ENCODE results near the gene RNH1. TPM values are rescaled to one million over a fixed set of nuclear protein-coding genes. Genes with fewer than 3 reads are reported as not detected.

RNH1 gene
- total RNA-seq, 2 experiments from 2014 or later: 109 to 117 TPM

GRCh38 chr11:548700-549603 is 41.9 kb upstream of the RNH1 start:
- Mint-ChIP-seq H3K27ac (no peak overlapping the region), H3K36me3 (ENCODE audit: low read depth) (no peaks in the 10 kb centered on the region), H3K9me3 (no peaks in the 10 kb centered on the region), H3K27me3 (no peaks in the 10 kb centered on the region), H3K4me3 (no peak overlapping the region), H3K4me1 (no peaks in the 10 kb centered on the region)
- DNase-seq: no peak
- ChIA-PET CTCF (no interaction called here), POLR2A (interaction anchor here (0.9 kb wide), 1 partner anchor 7 kb away, joined by 3 read pairs; no protein-coding TSS in a partner anchor)

DNA sequence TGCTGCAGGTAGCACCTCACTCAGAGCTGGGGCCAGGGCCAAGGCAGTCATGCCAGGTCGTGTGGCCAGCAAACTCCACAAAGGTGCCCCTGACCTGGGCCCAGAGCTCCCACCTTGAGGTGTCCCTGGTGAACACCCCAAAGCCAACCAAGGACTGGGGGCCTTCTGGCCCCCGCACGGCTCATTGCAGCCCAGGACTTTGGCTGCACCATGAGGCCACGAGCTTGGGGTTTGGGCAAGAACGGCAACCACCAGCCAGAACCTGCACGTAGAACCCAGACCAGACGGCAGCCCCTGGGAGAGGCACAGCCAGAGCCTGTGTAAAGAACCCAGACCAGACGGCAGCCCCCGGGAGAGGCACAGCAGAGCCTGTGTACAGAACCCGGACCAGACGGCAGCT is 38.1 kb upstream of the RNH1 start:
- H3K27me3 Mint-ChIP-seq: no peaks in the 10 kb centered on the region
- no peak overlapping the region for H3K27ac Mint-ChIP-seq
- H3K4me3 Mint-ChIP-seq: no peak overlapping the region
- no peaks in the 10 kb centered on the region for H3K36me3 Mint-ChIP-seq (ENCODE audit: low read depth)
- no peak for DNase-seq
- CTCF ChIA-PET: no interaction called here
- no peaks in the 10 kb centered on the region for H3K4me1 Mint-ChIP-seq
- POLR2A ChIA-PET: no interaction called here
- no peaks in the 10 kb centered on the region for H3K9me3 Mint-ChIP-seq

GRCh38 chr11:544817-545166 is 37.8 kb upstream of the RNH1 start:
- Mint-ChIP-seq H3K27me3 (no peaks in the 10 kb centered on the region), H3K27ac (no peak overlapping the region), H3K4me3 (no peak overlapping the region), H3K36me3 (ENCODE audit: low read depth) (no peaks in the 10 kb centered on the region), H3K9me3 (no peaks in the 10 kb centered on the region), H3K4me1 (no peaks in the 10 kb centered on the region)
- no peak for DNase-seq
- CTCF ChIA-PET: no interaction called here
- POLR2A ChIA-PET: no interaction called here

DNA sequence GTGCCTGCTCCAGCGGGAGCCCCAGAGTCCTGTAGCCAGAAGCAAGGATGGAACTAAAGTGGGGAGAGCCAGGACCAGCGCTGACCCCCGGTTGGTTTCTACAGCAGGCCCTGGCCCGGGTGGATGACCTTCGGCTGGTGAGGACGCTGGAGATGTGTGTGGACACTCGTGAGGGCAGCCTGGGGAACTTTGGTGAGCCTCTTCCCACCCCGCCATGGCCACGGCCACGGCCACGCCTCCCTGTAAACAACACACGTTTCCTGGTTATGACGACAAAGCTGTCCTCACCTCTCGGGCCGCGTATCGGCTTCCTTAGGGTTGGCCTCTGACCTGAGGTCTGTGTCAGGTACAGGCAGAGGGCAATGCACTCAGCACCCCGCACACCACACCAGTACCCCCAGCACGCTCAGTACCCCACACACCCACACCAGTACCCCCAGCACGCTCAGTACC is 34.4 kb upstream of the RNH1 start:
- no peak for DNase-seq
- ChIA-PET POLR2A (no interaction called here), CTCF (no interaction called here)
- no peaks in the 10 kb centered on the region for H3K36me3 Mint-ChIP-seq (ENCODE audit: low read depth)
- no peak overlapping the region for H3K4me3 Mint-ChIP-seq
- no peak overlapping the region for H3K27ac Mint-ChIP-seq
- no peaks in the 10 kb centered on the region for H3K27me3 Mint-ChIP-seq
- no peaks in the 10 kb centered on the region for H3K9me3 Mint-ChIP-seq
- peaks cover 17% of the 10 kb centered on the region for H3K4me1 Mint-ChIP-seq

- POLR2A ChIA-PET: no interaction called here
- Mint-ChIP-seq H3K36me3 (ENCODE audit: low read depth) (no peaks in the 10 kb centered on the region), H3K4me1 (peaks cover 21% of the 10 kb centered on the region), H3K9me3 (no peaks in the 10 kb centered on the region), H3K27me3 (no peaks in the 10 kb centered on the region), H3K27ac (no peak overlapping the region), H3K4me3 (no peak overlapping the region)
- DNase-seq: no peak
- CTCF ChIA-PET: no interaction called here
These were observed 33.8 kb upstream of the RNH1 start for GRCh38 chr11:540583-541432.

DNA sequence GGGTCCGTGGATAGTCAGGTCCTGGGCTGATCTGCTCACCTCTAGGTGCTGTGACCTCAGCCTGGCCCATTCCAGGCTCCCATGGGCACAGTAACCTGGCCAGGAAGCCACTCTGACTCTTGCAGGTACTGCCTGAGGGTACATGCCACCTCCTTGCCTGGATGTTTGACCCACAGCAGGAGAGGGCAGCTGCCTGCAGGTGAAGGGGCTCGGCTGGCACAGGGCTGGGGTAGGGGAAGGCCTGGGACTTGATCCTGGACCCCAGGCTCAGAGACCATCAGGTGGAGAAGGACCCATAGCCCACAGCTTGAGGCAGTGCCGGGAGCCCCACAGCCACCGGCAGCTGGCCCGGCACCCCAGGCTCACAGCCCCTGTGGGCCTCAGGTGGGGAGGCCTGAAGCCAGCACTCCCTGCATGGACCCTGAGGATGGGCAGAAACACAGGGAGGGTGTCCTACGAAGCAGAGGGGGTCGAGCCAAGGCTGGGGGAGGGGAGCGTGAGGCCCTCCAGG is 33.0 kb upstream of the RNH1 start:
- ChIA-PET CTCF (no interaction called here), POLR2A (no interaction called here)
- DNase-seq: no peak
- Mint-ChIP-seq H3K4me3 (no peak overlapping the region), H3K36me3 (ENCODE audit: low read depth) (no peaks in the 10 kb centered on the region), H3K9me3 (no peaks in the 10 kb centered on the region), H3K4me1 (peaks cover 21% of the 10 kb centered on the region), H3K27me3 (no peaks in the 10 kb centered on the region), H3K27ac (no peak overlapping the region)

- ChIA-PET CTCF (no interaction called here), POLR2A (interaction anchor here (0.7 kb wide), 1 partner anchor 33 kb away, joined by 3 read pairs; no protein-coding TSS in a partner anchor)
- H3K36me3 Mint-ChIP-seq (ENCODE audit: low read depth): peaks cover 2% of the 10 kb centered on the region
- no peaks in the 10 kb centered on the region for H3K9me3 Mint-ChIP-seq
- peaks cover 26% of the 10 kb centered on the region for H3K4me1 Mint-ChIP-seq
- DNase-seq: no peak
- no peaks in the 10 kb centered on the region for H3K27me3 Mint-ChIP-seq
- no peak overlapping the region for H3K27ac Mint-ChIP-seq
- H3K4me3 Mint-ChIP-seq: no peak overlapping the region
These were observed 31.5 kb upstream of the RNH1 start for GRCh38 chr11:538431-539051.

GRCh38 chr11:537622-538430 is 30.8 kb upstream of the RNH1 start:
- Mint-ChIP-seq H3K36me3 (ENCODE audit: low read depth) (peaks cover 2% of the 10 kb centered on the region), H3K4me3 (peak overlapping the region; percentile 56), H3K27ac (no peak overlapping the region), H3K9me3 (no peaks in the 10 kb centered on the region), H3K4me1 (peaks cover 26% of the 10 kb centered on the region), H3K27me3 (no peaks in the 10 kb centered on the region)
- DNase-seq: no peak
- ChIA-PET CTCF (no interaction called here), POLR2A (interaction anchor here (0.7 to 2.1 kb wide), 3 partner anchors 24 to 32 kb away, joined by 3 to 10 read pairs (median 5); no protein-coding TSS in a partner anchor)

DNA sequence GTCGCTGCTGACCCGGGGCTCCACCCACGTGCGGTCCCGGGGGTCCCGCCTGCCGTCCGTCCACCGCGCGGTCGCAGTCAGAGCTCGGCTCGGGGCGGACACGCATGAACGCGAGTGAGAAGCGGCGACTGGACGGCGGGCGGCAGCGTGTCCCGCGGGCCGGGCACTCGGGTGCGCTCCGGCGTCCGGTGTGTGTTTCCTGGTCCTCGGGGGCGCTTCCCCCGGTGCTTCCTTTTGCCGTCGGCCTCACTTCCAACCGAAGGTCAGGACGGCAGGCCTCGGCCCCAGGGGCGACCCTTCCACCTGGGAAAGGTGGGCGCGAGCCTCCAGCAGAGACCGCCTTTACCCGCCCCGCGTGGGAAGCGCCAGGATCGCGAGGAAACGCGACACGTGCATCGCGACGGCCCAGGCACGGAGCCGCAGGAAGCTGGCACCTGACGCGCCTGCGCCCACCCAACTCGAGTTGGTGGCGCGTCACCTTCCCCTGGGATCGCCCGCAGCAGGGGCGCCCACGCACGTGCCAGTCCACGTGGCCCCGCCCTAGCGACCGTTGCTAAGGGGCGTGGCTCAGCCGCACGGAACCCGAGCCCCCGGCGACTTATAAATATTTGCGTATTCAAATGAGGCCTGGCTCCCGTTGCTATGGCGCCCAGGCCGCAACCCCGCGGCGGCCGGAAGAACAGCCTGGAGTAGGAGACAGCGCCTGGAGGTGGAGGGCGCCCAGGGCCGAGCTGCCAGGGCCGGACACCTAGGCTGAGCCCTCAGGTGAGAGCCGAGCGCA is 30.0 kb upstream of the RNH1 start, which contains the start of gene LRRC56:
LRRC56 (plus strand) TSS at position 687 of the 781 bp plus-strand sequence. CDS start 3,158 bp downstream, outside the sequence.
- Mint-ChIP-seq H3K9me3 (no peaks in the 10 kb centered on the region), H3K4me3 (peak within 1 kb of the TSS; percentile 84), H3K27ac (peak within 1 kb of the TSS; percentile 90), H3K36me3 (ENCODE audit: low read depth) (peaks cover 6% of the 10 kb centered on the region), H3K27me3 (no peaks in the 10 kb centered on the region), H3K4me1 (peaks cover 26% of the 10 kb centered on the region)
- POLR2A ChIA-PET: interaction anchor here (1.1 to 2.3 kb wide), 11 partner anchors 20 to 330 kb away, joined by 3 to 10 read pairs (median 6); partner anchors contain the start of genes BET1L, LMNTD2, PHRF1 and RIC8A
- CTCF ChIA-PET: interaction anchor here (0.7 to 1.4 kb wide), 4 partner anchors 18 to 212 kb away, joined by 3 to 4 read pairs (median 4); partner anchors contain the start of gene LMNTD2
- peak; percentile 89 for DNase-seq

DNA sequence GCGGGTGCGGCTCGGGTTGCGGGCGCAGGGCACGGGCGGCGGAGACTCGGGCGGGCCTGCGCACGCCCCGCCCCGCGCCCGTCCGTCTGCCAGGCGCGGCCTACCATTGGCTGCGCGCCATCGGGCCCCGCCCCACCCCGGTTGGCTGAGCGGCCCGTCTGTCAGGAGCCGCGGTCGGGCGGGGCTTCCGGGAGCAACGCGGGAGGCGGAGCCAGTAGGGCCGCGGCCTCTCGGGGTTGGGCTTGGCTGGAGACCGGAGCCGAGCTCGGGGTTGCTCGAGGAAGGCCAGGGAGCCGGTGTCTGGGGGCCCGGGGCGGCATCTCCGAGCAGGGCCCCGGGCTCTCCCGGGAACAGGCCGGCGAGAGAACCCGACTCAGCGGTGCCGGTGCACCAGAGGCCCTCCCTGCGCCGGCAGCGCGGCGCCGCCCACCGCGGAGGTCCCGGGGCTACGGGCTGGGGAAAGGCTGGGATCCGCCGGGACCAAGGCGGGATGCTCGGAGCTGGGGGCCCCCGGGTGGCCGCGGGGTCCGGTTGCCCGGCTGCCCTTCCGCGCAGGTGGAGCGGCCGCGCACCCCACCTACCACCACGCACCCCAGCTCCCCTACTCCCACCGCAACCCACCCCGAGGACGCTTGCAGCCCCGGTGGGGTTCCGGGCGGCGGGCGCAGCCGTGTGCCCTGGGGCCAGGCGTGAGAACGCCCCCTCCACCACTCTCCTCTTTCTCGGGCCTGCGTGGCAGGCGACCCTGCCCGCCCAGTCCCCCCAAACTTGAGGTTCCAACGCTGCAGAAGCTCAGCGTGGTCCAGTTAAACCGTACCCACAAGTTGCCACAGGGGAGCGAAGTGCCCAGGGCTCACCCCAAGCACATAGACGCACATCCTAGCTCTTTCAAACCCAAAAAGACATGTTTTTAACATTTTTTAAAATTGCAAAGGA is 28.7 kb upstream of the RNH1 start, which contains the start of gene HRAS:
HRAS (minus strand) TSS at position 58 of the 936 bp plus-strand sequence.
- peak within 1 kb of the TSS; percentile 90 for H3K27ac Mint-ChIP-seq
- CTCF ChIA-PET: interaction anchor here (0.7 to 2.7 kb wide), 6 partner anchors 15 to 213 kb away, joined by 3 to 11 read pairs (median 4); partner anchors contain the start of gene LMNTD2
- peak; percentile 96 for DNase-seq
- POLR2A ChIA-PET: interaction anchor here (0.6 to 2.3 kb wide), 26 partner anchors 11 to 328 kb away, joined by 3 to 10 read pairs (median 4); partner anchors contain the start of genes BET1L, DEAF1, IRF7 and LMNTD2
- H3K36me3 Mint-ChIP-seq (ENCODE audit: low read depth): peaks cover 10% of the 10 kb centered on the region
- H3K4me1 Mint-ChIP-seq: peaks cover 28% of the 10 kb centered on the region
- peak within 1 kb of the TSS; percentile 84 for H3K4me3 Mint-ChIP-seq
- no peaks in the 10 kb centered on the region for H3K27me3 Mint-ChIP-seq
- no peaks in the 10 kb centered on the region for H3K9me3 Mint-ChIP-seq
